Measurements from ENCODE around the gene ESYT3.

DNA sequence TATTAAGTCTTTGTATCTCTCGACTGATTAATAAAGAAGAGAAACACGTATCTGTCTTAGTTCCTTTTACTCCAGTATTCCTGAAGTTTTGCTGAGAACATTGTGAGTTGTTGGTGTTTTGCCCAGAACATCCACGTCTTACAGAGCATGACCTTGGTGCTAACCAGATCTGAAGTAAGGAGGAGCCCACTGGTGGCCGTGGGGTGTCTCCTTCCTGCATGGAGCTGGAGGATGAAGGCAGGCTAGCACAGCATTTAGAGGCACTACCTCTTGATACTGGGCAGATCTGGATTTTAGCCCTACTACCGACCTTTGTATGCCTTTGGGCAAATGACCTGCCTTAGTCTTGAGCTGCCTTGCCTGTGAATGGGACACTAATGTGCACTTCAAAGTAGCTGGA, 28.9 kb upstream of the ESYT3 start:
- TF ChIP-seq, protein P1, sequence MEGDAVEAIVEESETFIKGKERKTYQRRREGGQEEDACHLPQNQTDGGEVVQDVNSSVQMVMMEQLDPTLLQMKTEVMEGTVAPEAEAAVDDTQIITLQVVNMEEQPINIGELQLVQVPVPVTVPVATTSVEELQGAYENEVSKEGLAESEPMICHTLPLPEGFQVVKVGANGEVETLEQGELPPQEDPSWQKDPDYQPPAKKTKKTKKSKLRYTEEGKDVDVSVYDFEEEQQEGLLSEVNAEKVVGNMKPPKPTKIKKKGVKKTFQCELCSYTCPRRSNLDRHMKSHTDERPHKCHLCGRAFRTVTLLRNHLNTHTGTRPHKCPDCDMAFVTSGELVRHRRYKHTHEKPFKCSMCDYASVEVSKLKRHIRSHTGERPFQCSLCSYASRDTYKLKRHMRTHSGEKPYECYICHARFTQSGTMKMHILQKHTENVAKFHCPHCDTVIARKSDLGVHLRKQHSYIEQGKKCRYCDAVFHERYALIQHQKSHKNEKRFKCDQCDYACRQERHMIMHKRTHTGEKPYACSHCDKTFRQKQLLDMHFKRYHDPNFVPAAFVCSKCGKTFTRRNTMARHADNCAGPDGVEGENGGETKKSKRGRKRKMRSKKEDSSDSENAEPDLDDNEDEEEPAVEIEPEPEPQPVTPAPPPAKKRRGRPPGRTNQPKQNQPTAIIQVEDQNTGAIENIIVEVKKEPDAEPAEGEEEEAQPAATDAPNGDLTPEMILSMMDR (IDR thresholded peaks at IDR 0.05; ENCODE audit: insufficient read depth, low read length) = no peak
- no peak for TF ChIP-seq GABPA (IDR thresholded peaks at IDR 0.05; ENCODE audit: low read depth)
- TF ChIP-seq, protein P2, sequence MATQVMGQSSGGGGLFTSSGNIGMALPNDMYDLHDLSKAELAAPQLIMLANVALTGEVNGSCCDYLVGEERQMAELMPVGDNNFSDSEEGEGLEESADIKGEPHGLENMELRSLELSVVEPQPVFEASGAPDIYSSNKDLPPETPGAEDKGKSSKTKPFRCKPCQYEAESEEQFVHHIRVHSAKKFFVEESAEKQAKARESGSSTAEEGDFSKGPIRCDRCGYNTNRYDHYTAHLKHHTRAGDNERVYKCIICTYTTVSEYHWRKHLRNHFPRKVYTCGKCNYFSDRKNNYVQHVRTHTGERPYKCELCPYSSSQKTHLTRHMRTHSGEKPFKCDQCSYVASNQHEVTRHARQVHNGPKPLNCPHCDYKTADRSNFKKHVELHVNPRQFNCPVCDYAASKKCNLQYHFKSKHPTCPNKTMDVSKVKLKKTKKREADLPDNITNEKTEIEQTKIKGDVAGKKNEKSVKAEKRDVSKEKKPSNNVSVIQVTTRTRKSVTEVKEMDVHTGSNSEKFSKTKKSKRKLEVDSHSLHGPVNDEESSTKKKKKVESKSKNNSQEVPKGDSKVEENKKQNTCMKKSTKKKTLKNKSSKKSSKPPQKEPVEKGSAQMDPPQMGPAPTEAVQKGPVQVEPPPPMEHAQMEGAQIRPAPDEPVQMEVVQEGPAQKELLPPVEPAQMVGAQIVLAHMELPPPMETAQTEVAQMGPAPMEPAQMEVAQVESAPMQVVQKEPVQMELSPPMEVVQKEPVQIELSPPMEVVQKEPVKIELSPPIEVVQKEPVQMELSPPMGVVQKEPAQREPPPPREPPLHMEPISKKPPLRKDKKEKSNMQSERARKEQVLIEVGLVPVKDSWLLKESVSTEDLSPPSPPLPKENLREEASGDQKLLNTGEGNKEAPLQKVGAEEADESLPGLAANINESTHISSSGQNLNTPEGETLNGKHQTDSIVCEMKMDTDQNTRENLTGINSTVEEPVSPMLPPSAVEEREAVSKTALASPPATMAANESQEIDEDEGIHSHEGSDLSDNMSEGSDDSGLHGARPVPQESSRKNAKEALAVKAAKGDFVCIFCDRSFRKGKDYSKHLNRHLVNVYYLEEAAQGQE (IDR thresholded peaks at IDR 0.05; ENCODE audit: insufficient replicate concordance, low read depth) = no peak

All from HL-60 (cell line).